Astrocyte (in vitro differentiated cells and primary cell): ENCODE data around the gene CISH. TPM values are rescaled to one million over a fixed set of nuclear protein-coding genes. Genes with fewer than 3 reads are reported as not detected.
A peak's percentile ranks its signal among the peaks of the same experiment; 100 is the strongest.

Experiments
- DNase-seq: peaks from one replicate; pipeline ENCODE4 v3.0.0-alpha.2; 2010; ENCODE audit warnings: low read depth
- FAIRE-seq: peaks from 2 replicates; lab custom pipeline; 2011; peaks lifted over from hg19 to GRCh38; lab: Jason Lieb, UNC
- H2AFZ ChIP-seq: 2 replicates; pipeline ENCODE4 v1.6.0; 2012; ENCODE audit warnings: low read depth, low read length, inconsistent platforms
- H3K27ac ChIP-seq: 2 replicates; pipeline ENCODE4 v1.5.1; 2011; ENCODE audit warnings: low read depth, low read length, inconsistent platforms
- H3K27me3 ChIP-seq: 2 replicates; pipeline ENCODE4 v1.6.0; 2011; ENCODE audit warnings: low read length, inconsistent platforms; ENCODE audit not compliant: insufficient read depth
- H3K36me3 ChIP-seq: 2 replicates; pipeline ENCODE4 v1.5.1; 2011; ENCODE audit warnings: low read length, inconsistent platforms; ENCODE audit not compliant: insufficient read depth
- H3K4me1 ChIP-seq: 2 replicates; pipeline ENCODE4 v1.5.1; 2011; ENCODE audit warnings: low read length, inconsistent platforms; ENCODE audit not compliant: insufficient read depth
- H3K4me2 ChIP-seq: 2 replicates; pipeline ENCODE4 v1.6.0; 2012; ENCODE audit warnings: low read length, inconsistent platforms
- H3K4me3 ChIP-seq: 2 replicates; pipeline ENCODE4 v1.5.1; 2011; ENCODE audit warnings: low read depth, mild to moderate bottlenecking, low read length, inconsistent platforms; ENCODE audit not compliant: insufficient read depth
- H3K79me2 ChIP-seq: 2 replicates; pipeline ENCODE4 v1.6.0; 2012; ENCODE audit warnings: mild to moderate bottlenecking, low read length, inconsistent platforms; ENCODE audit not compliant: insufficient read depth
- H3K9ac ChIP-seq: 2 replicates; pipeline ENCODE4 v1.6.0; 2012; ENCODE audit warnings: mild to moderate bottlenecking, low read length, inconsistent platforms
- H3K9me3 ChIP-seq: 2 replicates; pipeline ENCODE4 v1.5.1; 2012; ENCODE audit warnings: low read depth, mild to moderate bottlenecking, low read length, inconsistent platforms; ENCODE audit not compliant: insufficient read depth
- H4K20me1 ChIP-seq: 2 replicates; pipeline ENCODE4 v1.6.0; 2012; ENCODE audit warnings: low read length, inconsistent platforms; ENCODE audit not compliant: insufficient read depth
- H3K27ac Mint-ChIP-seq: one replicate; pipeline ENCODE4 v1.8.0; 2021; ENCODE audit warnings: mild to moderate bottlenecking, mixed read lengths; ENCODE audit not compliant: unreplicated experiment
- H3K27me3 Mint-ChIP-seq: one replicate; pipeline ENCODE4 v1.8.0; 2021; ENCODE audit warnings: low read depth, mixed read lengths; ENCODE audit not compliant: unreplicated experiment
- H3K36me3 Mint-ChIP-seq: one replicate; pipeline ENCODE4 v1.8.0; 2021; ENCODE audit warnings: low read depth, mixed read lengths; ENCODE audit not compliant: unreplicated experiment
- H3K4me1 Mint-ChIP-seq: one replicate; pipeline ENCODE4 v1.8.0; 2021; ENCODE audit warnings: low read depth, mixed read lengths; ENCODE audit not compliant: unreplicated experiment
- H3K4me3 Mint-ChIP-seq: one replicate; pipeline ENCODE4 v1.8.0; 2021; ENCODE audit warnings: mild to moderate bottlenecking, moderate library complexity, mixed read lengths; ENCODE audit not compliant: unreplicated experiment
- H3K9me3 Mint-ChIP-seq: one replicate; pipeline ENCODE4 v1.8.0; 2021; ENCODE audit warnings: mild to moderate bottlenecking, mixed read lengths; ENCODE audit not compliant: unreplicated experiment
- EZH2 ChIP-seq: IDR thresholded peaks from 2 replicates; pipeline ENCODE4 v1.6.1; 2012; ENCODE audit warnings: mild to moderate bottlenecking, low read length, inconsistent platforms; ENCODE audit not compliant: insufficient read depth
- total RNA-seq: library from RNA; stranded (reverse); gene quantifications from 2 replicates; pipeline ENCODE4 v1.2.1, GENCODE V29; 2021
- TF ChIP-seq, protein P1 (sequence below): IDR thresholded peaks from 2 replicates; pipeline ENCODE4 v1.5.1; 2011; ENCODE audit warnings: low read depth, mild to moderate bottlenecking, inconsistent platforms, low read length, moderate library complexity; ENCODE audit not compliant: insufficient read depth

Gene CISH
- total RNA-seq, 1 donor from 2014 or later: 1.2 TPM

DNA sequence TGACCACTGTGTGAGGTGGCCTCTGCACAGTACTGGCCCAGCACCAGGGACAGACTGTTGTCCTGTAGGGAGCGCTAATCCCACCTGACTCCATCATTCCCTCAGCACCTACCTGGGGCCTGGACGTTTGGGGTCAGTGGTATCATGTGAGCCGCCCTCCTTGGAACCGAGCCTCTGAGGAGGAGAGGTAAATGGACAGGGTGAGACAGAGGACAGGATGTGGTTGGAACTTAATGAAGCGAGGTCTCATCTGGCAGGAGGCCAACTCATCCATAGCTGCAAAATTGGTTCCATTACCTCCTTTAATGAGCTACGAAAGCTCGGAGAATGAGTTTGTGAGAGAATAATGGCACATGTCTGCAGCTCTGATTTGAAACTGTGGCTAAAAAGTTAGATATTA, 19.3 kb upstream of the CISH start:
- Histone ChIP-seq H3K4me3 (no peak overlapping the region), H3K27ac (no peak overlapping the region), H3K36me3 (no peaks in the 10 kb centered on the region), H4K20me1 (peaks cover 19% of the 10 kb centered on the region), H3K4me1 (peaks cover 24% of the 10 kb centered on the region), H3K9me3 (no peaks in the 10 kb centered on the region), H3K27me3 (no peaks in the 10 kb centered on the region), H3K9ac (no peak overlapping the region), H2AFZ (no peak overlapping the region), H3K4me2 (peak overlapping the region; percentile 38), H3K79me2 (peaks cover 6% of the 10 kb centered on the region)
- TF ChIP-seq, protein P1, sequence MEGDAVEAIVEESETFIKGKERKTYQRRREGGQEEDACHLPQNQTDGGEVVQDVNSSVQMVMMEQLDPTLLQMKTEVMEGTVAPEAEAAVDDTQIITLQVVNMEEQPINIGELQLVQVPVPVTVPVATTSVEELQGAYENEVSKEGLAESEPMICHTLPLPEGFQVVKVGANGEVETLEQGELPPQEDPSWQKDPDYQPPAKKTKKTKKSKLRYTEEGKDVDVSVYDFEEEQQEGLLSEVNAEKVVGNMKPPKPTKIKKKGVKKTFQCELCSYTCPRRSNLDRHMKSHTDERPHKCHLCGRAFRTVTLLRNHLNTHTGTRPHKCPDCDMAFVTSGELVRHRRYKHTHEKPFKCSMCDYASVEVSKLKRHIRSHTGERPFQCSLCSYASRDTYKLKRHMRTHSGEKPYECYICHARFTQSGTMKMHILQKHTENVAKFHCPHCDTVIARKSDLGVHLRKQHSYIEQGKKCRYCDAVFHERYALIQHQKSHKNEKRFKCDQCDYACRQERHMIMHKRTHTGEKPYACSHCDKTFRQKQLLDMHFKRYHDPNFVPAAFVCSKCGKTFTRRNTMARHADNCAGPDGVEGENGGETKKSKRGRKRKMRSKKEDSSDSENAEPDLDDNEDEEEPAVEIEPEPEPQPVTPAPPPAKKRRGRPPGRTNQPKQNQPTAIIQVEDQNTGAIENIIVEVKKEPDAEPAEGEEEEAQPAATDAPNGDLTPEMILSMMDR: no peak
- TF ChIP-seq EZH2: no peak
- no peaks in the 10 kb centered on the region for H3K36me3 Mint-ChIP-seq
- H3K4me1 Mint-ChIP-seq: peaks cover 11% of the 10 kb centered on the region
- no peaks in the 10 kb centered on the region for H3K27me3 Mint-ChIP-seq
- no peak for FAIRE-seq
- no peak overlapping the region for H3K4me3 Mint-ChIP-seq
- no peaks in the 10 kb centered on the region for H3K9me3 Mint-ChIP-seq
- no peak overlapping the region for H3K27ac Mint-ChIP-seq
- DNase-seq: peak; percentile 59

DNA sequence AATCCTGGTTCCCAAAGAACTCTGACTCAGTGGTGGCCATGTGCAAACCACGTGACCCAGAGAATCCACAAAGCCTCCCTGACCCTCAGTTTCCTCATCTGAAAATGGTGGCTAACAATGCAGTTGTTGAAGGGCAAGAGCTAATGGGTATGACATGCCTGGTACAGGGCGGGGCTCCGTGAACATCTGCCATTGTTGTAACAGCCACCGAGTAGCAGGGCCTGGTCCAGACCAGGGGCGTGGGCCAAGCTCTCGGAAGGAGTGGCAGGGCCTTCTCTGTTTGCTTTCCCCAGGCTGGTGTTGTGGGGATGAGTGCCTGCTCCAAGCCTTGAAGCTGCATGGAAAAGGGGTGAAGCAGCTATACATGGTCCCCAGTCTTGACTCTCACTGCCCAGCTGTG, 18.8 kb upstream of the CISH start:
- TF ChIP-seq, protein P1: no peak
- TF ChIP-seq EZH2: no peak
- Histone ChIP-seq H3K79me2 (peaks cover 6% of the 10 kb centered on the region), H3K27me3 (no peaks in the 10 kb centered on the region), H3K4me2 (peak overlapping the region; percentile 38), H3K4me3 (no peak overlapping the region), H3K4me1 (peaks cover 24% of the 10 kb centered on the region), H2AFZ (no peak overlapping the region), H3K9me3 (no peaks in the 10 kb centered on the region), H3K36me3 (no peaks in the 10 kb centered on the region), H3K9ac (no peak overlapping the region), H3K27ac (no peak overlapping the region), H4K20me1 (peaks cover 19% of the 10 kb centered on the region)
- no peaks in the 10 kb centered on the region for H3K27me3 Mint-ChIP-seq
- H3K4me3 Mint-ChIP-seq: no peak overlapping the region
- peaks cover 11% of the 10 kb centered on the region for H3K4me1 Mint-ChIP-seq
- no peaks in the 10 kb centered on the region for H3K9me3 Mint-ChIP-seq
- H3K27ac Mint-ChIP-seq: no peak overlapping the region
- DNase-seq: no peak
- H3K36me3 Mint-ChIP-seq: no peaks in the 10 kb centered on the region
- FAIRE-seq: no peak

DNA sequence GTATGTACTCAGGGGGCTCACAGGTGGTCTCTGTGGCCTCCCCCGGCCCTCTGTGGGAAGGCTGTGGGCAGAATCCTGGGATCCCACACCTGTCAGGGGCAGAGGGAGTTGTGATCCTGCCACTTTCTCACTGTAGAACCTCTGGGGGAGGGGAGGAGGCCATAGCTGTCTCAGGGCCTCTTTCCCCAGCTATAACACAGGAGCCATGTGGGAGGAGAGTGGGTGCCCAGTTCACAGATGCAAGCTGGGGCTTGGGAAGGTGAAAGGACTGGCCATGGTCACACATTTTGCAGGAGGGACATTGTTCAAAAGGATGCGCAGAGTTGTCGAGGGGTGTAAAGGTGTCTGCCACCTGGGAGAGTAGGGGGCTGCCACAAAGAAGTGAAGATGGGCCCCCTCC, 17.0 kb upstream of the CISH start:
- no peak overlapping the region for H3K4me2 ChIP-seq
- no peaks in the 10 kb centered on the region for H3K36me3 ChIP-seq
- Mint-ChIP-seq H3K27ac (no peak overlapping the region), H3K4me3 (no peak overlapping the region), H3K4me1 (peaks cover 25% of the 10 kb centered on the region), H3K36me3 (peaks cover 8% of the 10 kb centered on the region), H3K27me3 (no peaks in the 10 kb centered on the region), H3K9me3 (no peaks in the 10 kb centered on the region)
- no peak overlapping the region for H3K4me3 ChIP-seq
- no peak for FAIRE-seq
- no peaks in the 10 kb centered on the region for H3K27me3 ChIP-seq
- H3K9ac ChIP-seq: no peak overlapping the region
- peaks cover 6% of the 10 kb centered on the region for H3K79me2 ChIP-seq
- H2AFZ ChIP-seq: no peak overlapping the region
- no peak for DNase-seq
- peaks cover 20% of the 10 kb centered on the region for H4K20me1 ChIP-seq
- no peak for TF ChIP-seq EZH2
- TF ChIP-seq, protein P1: no peak
- no peaks in the 10 kb centered on the region for H3K9me3 ChIP-seq
- no peak overlapping the region for H3K27ac ChIP-seq
- peaks cover 39% of the 10 kb centered on the region for H3K4me1 ChIP-seq
